ENCODE measurements around the gene SPACA9.

Gene SPACA9

DNA sequence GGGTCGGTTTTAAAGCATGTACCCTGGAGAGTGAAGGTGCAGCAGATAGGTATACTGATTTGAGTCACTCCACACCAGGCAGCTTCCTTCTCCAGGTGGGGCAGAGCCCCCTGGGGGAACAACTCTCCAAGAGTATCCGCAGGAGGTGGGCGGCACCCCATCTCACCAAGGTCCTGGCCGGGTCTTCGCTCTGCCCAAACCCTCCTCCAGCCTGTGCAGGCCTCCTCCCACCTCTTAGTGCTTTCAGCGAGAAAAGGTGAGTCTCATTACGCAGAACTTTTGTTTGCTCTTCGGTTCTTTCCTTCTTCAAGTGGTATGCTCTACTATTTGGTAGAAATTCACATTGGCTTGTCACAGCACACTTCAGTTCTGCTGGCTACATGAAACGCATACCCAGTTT is 13.7 kb downstream of the SPACA9 start:
- no peak overlapping the region for H3K4me3 ChIP-seq (ENCODE audit: low read depth, low read length)

DNA sequence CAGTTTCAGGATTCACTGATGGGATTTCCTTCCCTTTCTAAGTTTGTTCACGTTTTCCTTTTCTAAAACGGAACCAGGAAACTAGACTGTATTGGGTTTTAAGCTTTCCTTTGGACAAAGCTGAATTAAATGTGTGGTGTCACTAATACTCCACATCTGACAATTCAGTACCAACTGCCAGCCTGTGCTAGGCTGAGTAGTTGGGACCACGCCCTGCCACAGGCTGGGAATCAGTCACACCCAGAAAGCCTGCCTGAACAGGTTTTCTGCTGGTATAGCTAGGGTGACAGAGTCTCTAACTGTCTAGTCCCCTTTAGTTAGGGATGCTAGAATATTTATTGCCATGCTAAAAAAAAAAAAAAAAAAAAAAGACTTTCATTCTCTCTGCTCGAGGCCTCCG is 15.6 kb downstream of the SPACA9 start:
- no peak overlapping the region for H3K4me3 ChIP-seq (ENCODE audit: low read depth, low read length)
- TF ChIP-seq, protein P1, sequence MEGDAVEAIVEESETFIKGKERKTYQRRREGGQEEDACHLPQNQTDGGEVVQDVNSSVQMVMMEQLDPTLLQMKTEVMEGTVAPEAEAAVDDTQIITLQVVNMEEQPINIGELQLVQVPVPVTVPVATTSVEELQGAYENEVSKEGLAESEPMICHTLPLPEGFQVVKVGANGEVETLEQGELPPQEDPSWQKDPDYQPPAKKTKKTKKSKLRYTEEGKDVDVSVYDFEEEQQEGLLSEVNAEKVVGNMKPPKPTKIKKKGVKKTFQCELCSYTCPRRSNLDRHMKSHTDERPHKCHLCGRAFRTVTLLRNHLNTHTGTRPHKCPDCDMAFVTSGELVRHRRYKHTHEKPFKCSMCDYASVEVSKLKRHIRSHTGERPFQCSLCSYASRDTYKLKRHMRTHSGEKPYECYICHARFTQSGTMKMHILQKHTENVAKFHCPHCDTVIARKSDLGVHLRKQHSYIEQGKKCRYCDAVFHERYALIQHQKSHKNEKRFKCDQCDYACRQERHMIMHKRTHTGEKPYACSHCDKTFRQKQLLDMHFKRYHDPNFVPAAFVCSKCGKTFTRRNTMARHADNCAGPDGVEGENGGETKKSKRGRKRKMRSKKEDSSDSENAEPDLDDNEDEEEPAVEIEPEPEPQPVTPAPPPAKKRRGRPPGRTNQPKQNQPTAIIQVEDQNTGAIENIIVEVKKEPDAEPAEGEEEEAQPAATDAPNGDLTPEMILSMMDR (IDR thresholded peaks at IDR 0.05; ENCODE audit: borderline replicate concordance, insufficient read depth, low read depth, low read length), result no peak

More for the DNA sequence above, 13.7 kb downstream of the SPACA9 start:
- TF ChIP-seq, protein P1 (IDR thresholded peaks at IDR 0.05; ENCODE audit: borderline replicate concordance, insufficient read depth, low read depth, low read length), result no peak

DNA sequence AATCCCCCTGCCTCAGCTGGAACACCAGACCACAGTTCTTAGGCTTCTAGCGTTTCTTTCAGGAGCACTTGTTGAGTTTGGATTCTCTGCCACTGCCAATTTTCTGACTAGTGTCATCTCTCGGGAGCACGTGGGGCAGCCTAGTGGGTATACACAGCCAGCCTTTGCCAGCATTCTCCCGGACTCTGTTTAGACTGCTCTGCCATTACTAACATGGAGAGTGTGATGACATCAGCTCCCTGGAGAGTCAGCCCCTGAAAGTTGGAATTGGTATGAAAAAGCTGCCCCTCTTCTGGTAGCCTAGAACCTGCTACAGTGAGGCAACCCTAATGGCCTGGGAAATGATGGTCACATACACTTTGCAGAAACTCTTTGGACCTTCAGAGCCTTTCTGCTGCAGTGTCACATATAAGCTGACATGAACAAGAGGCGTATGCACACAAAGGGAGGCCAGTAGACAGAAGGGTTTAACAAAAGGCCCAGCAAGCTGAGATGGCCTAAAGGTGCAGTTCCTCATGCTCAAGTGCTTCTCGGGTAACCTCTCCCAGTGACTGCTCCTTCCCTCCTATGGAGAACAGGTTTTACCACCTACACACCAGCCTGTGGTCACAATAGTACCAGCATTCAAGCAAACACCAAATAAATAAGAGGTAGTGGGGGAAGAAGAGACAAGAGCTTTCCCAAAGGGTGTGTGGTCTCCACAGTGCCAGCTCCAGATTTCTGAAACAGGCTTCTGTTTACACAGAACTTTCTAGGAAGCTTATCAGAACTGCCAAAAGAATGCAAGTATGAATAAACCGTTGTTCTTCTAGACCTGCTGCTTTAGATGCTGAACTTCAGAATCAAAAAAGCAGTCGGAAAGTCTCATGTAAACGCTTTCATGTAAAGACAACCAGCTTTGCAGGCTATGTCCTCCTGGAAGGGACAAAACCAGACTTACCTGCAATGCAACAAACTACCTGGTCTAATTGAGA is 16.5 kb downstream of the SPACA9 start:
- H3K4me3 ChIP-seq (ENCODE audit: low read depth, low read length), result no peak overlapping the region
- TF ChIP-seq, protein P1 (IDR thresholded peaks at IDR 0.05; ENCODE audit: borderline replicate concordance, insufficient read depth, low read depth, low read length), result no peak

DNA sequence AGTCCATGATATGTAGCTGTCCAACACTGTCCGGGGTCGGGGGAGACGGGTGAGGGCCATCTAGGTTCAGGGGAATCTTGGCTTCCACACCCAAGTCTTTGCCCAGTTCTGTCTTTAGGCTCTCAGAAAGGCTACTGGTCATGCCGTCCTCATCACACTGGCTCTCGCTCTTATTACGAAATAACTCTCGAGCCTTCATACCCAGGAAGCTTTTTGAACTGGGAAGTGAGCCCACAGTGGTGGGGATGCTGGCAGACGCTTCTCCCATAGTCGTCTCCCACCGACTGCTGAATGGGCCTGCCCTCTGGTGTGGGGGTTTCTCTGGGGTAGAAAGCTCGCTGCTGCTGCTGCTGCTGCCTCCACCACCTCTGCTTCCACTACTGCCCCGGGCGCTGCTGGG is 17.6 kb downstream of the SPACA9 start:
- TF ChIP-seq, protein P1 (IDR thresholded peaks at IDR 0.05; ENCODE audit: borderline replicate concordance, insufficient read depth, low read depth, low read length), result no peak
- H3K4me3 ChIP-seq (ENCODE audit: low read depth, low read length), result no peak overlapping the region

GRCh38 chr9:132896906-132897305 is 18.2 kb downstream of the SPACA9 start:
- TF ChIP-seq, protein P1 (IDR thresholded peaks at IDR 0.05; ENCODE audit: borderline replicate concordance, insufficient read depth, low read depth, low read length), result no peak
- no peak overlapping the region for H3K4me3 ChIP-seq (ENCODE audit: low read depth, low read length)

GRCh38 chr9:132898051-132898450 is 19.4 kb downstream of the SPACA9 start:
- no peak overlapping the region for H3K4me3 ChIP-seq (ENCODE audit: low read depth, low read length)
- TF ChIP-seq, protein P1 (IDR thresholded peaks at IDR 0.05; ENCODE audit: borderline replicate concordance, insufficient read depth, low read depth, low read length), result no peak

Measured in GM12875 (cell line).